ENCODE measurements around the gene SPPL2A. TPM values are rescaled to one million over a fixed set of nuclear protein-coding genes. Genes with fewer than 3 reads are reported as not detected.

Gene SPPL2A
- total and polyA plus RNA-seq, 2 of the 13 experiments (the other 11 are each of a cell fraction or from before 2014, with no cell fraction given): 80.5 to 105 TPM

DNA sequence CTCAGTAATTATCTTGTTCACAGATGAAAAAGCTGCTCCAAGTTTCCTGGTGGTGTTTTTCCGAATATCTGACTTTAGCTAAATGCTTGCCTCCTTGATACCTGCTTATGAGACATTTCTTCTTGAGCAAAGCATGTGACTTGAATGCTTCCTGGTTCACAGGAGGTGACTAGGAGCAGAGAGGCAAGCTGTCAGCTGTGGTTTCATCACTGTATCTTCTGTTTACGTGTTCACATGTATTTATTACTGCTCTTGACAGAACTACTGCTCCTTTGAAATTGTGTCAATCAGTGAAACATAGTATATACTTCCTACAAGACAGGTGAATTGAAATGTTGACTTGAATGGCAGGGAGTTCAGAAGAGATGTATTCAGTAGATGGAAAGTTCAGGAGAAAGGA lies 8.9 kb upstream of the SPPL2A start:
- no peak for FAIRE-seq
- Histone ChIP-seq H4K20me1 (ENCODE audit: insufficient read depth, low read length) (no peaks in the 10 kb centered on the region), H3K4me3 (replicated peaks in 1 of 3; ENCODE audit: insufficient read depth in 1 of 3, low read depth in 2 of 3, low read length in 3 of 3) (no peak overlapping the region), H3K79me2 (ENCODE audit: insufficient read depth, low read length) (no peaks in the 10 kb centered on the region), H3K4me2 (ENCODE audit: low read depth, low read length) (peak overlapping the region; percentile 8; the same call in 1 of the 2 replicates), H3K27ac (ENCODE audit: extremely low read length, insufficient read depth, low read length) (no peak overlapping the region), H3K36me3 (replicated peaks in 1 of 2; ENCODE audit: control insufficient read depth in 1 of 2, insufficient read depth in 2 of 2, low read length in 2 of 2) (no peaks in the 10 kb centered on the region), H3K27me3 (ENCODE audit: control insufficient read depth in 1 of 2, insufficient read depth in 2 of 2, low read length in 2 of 2) (no peaks in the 10 kb centered on the region), H2AFZ (ENCODE audit: low read length) (peak overlapping the region; percentile 63), H3K9me3 (ENCODE audit: low read length) (no peaks in the 10 kb centered on the region), H3K4me1 (ENCODE audit: insufficient read depth, low read length) (peaks cover 9% of the 10 kb centered on the region; the same call in 1 of the 2 replicates), H3K9ac (ENCODE audit: insufficient read depth, low read depth, low read length) (no peak overlapping the region)
- intact Hi-C loops (cut with micrococcal nuclease; ENCODE audit: unreplicated experiment) (no loop called here), in situ Hi-C loops (cut with HindIII; ENCODE audit: extremely low pct_ligation_motif_present, low pct_unique_long_range_greater_than_20kb) (no loop called here)
- DNase-seq (ENCODE audit: low spot score): no peak
- BruUV-seq (replicated peaks): no TSS peak
- ChIA-PET CTCF (ENCODE audit: low intra/inter-chr PET ratio, low total read pairs) (no interaction called here), POLR2A (interaction anchor here (1.9 kb wide), 1 partner anchor 9 kb away, joined by 9 read pairs; the partner anchor contains the start of gene SPPL2A)
- TF ChIP-seq, protein P1, sequence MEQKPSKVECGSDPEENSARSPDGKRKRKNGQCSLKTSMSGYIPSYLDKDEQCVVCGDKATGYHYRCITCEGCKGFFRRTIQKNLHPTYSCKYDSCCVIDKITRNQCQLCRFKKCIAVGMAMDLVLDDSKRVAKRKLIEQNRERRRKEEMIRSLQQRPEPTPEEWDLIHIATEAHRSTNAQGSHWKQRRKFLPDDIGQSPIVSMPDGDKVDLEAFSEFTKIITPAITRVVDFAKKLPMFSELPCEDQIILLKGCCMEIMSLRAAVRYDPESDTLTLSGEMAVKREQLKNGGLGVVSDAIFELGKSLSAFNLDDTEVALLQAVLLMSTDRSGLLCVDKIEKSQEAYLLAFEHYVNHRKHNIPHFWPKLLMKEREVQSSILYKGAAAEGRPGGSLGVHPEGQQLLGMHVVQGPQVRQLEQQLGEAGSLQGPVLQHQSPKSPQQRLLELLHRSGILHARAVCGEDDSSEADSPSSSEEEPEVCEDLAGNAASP (CRISPR knock-in tag; IDR thresholded peaks at IDR 0.05; ENCODE audit: borderline replicate concordance): peak; percentile 44; the same call in 1 of the 2 replicates
- no peak for TF ChIP-seq ZFP36 (IDR thresholded peaks at IDR 0.05; ENCODE audit: borderline replicate concordance, low read depth, low read length, partially characterized antibody)
- ATAC-seq: no peak
- WGBS (ENCODE audit: low lambda C conversion rate): 48% methylated on average over 2 of the region's 2 CpGs

DNA sequence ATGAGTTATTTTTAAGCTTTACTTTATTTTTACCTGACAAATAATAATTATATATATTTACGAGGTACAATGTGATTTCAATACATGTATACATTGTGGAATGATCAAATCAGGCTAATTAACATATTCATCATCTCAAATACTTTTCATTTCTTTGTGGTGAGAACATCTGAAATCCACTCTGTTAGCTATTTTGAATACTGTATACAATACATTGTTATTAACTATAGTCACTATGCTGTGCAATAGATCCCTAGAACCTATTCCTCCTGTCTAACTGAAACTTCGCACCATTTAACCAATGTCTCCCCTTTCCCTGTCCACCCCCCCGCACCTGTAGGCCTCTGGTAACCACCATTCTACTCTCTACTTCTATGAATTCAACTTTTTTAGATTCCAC lies 7.9 kb upstream of the SPPL2A start:
- Histone ChIP-seq H2AFZ (ENCODE audit: low read length) (no peak overlapping the region), H3K79me2 (ENCODE audit: insufficient read depth, low read length) (no peaks in the 10 kb centered on the region), H3K27me3 (ENCODE audit: control insufficient read depth in 1 of 2, insufficient read depth in 2 of 2, low read length in 2 of 2) (no peaks in the 10 kb centered on the region), H4K20me1 (ENCODE audit: insufficient read depth, low read length) (no peaks in the 10 kb centered on the region), H3K36me3 (replicated peaks in 1 of 2; ENCODE audit: control insufficient read depth in 1 of 2, insufficient read depth in 2 of 2, low read length in 2 of 2) (no peaks in the 10 kb centered on the region), H3K9me3 (ENCODE audit: low read length) (no peaks in the 10 kb centered on the region), H3K4me3 (replicated peaks in 1 of 3; ENCODE audit: insufficient read depth in 1 of 3, low read depth in 2 of 3, low read length in 3 of 3) (no peak overlapping the region), H3K4me1 (ENCODE audit: insufficient read depth, low read length) (peaks cover 12% of the 10 kb centered on the region), H3K4me2 (ENCODE audit: low read depth, low read length) (no peak overlapping the region), H3K9ac (ENCODE audit: insufficient read depth, low read depth, low read length) (no peak overlapping the region), H3K27ac (ENCODE audit: extremely low read length, insufficient read depth, low read length) (no peak overlapping the region)
- ChIA-PET POLR2A (no interaction called here), CTCF (ENCODE audit: low intra/inter-chr PET ratio, low total read pairs) (no interaction called here)
- TF ChIP-seq, protein P2, sequence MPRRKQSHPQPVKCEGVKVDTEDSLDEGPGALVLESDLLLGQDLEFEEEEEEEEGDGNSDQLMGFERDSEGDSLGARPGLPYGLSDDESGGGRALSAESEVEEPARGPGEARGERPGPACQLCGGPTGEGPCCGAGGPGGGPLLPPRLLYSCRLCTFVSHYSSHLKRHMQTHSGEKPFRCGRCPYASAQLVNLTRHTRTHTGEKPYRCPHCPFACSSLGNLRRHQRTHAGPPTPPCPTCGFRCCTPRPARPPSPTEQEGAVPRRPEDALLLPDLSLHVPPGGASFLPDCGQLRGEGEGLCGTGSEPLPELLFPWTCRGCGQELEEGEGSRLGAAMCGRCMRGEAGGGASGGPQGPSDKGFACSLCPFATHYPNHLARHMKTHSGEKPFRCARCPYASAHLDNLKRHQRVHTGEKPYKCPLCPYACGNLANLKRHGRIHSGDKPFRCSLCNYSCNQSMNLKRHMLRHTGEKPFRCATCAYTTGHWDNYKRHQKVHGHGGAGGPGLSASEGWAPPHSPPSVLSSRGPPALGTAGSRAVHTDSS (CRISPR knock-in tag; conservative IDR thresholded peaks at IDR 0.05): no peak
- TF ChIP-seq RARG (CRISPR knock-in tag; IDR thresholded peaks at IDR 0.05; ENCODE audit: low read depth): no peak
- TF ChIP-seq HNRNPH1 (optimal IDR thresholded peaks at IDR 0.05; ENCODE audit: low read depth, low read length): no peak
- no peak for TF ChIP-seq HNRNPLL (IDR thresholded peaks at IDR 0.05; ENCODE audit: low read depth, low read length, poor library complexity, severe bottlenecking)
- TF ChIP-seq ZNF570 (CRISPR knock-in tag; IDR thresholded peaks at IDR 0.05; ENCODE audit: borderline replicate concordance): no peak
- TF ChIP-seq GZF1 (CRISPR knock-in tag; IDR thresholded peaks at IDR 0.05): no peak
- WGBS (ENCODE audit: low lambda C conversion rate): 87% methylated on average over 3 of the region's 3 CpGs
- FAIRE-seq (no peak), DNase-seq (ENCODE audit: low spot score) (no peak), ATAC-seq (no peak)
- BruUV-seq (replicated peaks): no TSS peak
- intact Hi-C loops (cut with micrococcal nuclease; ENCODE audit: unreplicated experiment) (no loop called here), in situ Hi-C loops (cut with HindIII; ENCODE audit: extremely low pct_ligation_motif_present, low pct_unique_long_range_greater_than_20kb) (no loop called here)

All from HepG2 (cell line).